ENCODE data around the gene SART3. TPM values are rescaled to one million over a fixed set of nuclear protein-coding genes. Genes with fewer than 3 reads are reported as not detected.
A peak's percentile ranks its signal among the peaks of the same experiment; 100 is the strongest.

The SART3 gene
- polyA plus RNA-seq, 1 of the 3 experiments (the other 2 are of a cell fraction), result 28.9 TPM

- Histone ChIP-seq H3K79me2 (ENCODE audit: insufficient read depth) (no peaks in the 10 kb centered on the region), H3K9ac (no peak overlapping the region), H3K27me3 (ENCODE audit: insufficient read depth) (no peaks in the 10 kb centered on the region), H3K27ac (ENCODE audit: low read depth in 2 of 2, low read length in 1 of 2) (no peak overlapping the region), H3K4me2 (no peak overlapping the region), H4K20me1 (ENCODE audit: insufficient read depth) (no peaks in the 10 kb centered on the region), H3K4me3 (ENCODE audit: low read depth in 2 of 2, low read length in 1 of 2) (no peak overlapping the region), H3K9me2 (no peaks in the 10 kb centered on the region), H3K36me3 (replicated peaks in 1 of 2; ENCODE audit: control insufficient read depth in 1 of 2, insufficient read depth in 2 of 2, low read length in 1 of 2) (no peaks in the 10 kb centered on the region), H3F3A (replicated peaks; ENCODE audit: insufficient read depth) (peaks cover 6% of the 10 kb centered on the region), H3K4me1 (ENCODE audit: control insufficient read depth in 1 of 2, insufficient read depth in 2 of 2, low read depth in 1 of 2, low read length in 1 of 2) (peaks cover 7 to 21% of the 10 kb centered on the region in 2 experiments; a peak in 3 of 4 replicates), H3K9me3 (no peaks in the 10 kb centered on the region), H2AFZ (ENCODE audit: low read depth) (no peak overlapping the region)
- ChIA-PET CTCF (interaction anchor here (1.1 to 19.2 kb wide), 4 partner anchors 10 to 340 kb away, joined by 4 to 503 read pairs (median 5); partner anchors contain the start of genes ISCU and SART3), POLR2A (interaction anchor here (1.3 kb wide), 1 partner anchor 44 kb away, joined by 3 read pairs; no protein-coding TSS in a partner anchor)
- no peak for TF ChIP-seq GATA2 (CRISPR knock-in tag; IDR thresholded peaks at IDR 0.05)
- no peak for TF ChIP-seq TCF12 (IDR thresholded peaks at IDR 0.05)
- no peak for TF ChIP-seq EZH2phosphoT487 (IDR thresholded peaks at IDR 0.05; ENCODE audit: borderline replicate concordance, low read depth)
- no peak for TF ChIP-seq NFIC (IDR thresholded peaks at IDR 0.05; ENCODE audit: borderline replicate concordance)
- no peak for TF ChIP-seq RXRA (IDR thresholded peaks at IDR 0.05; ENCODE audit: borderline replicate concordance, low read depth)
- TF ChIP-seq FOXJ3 (CRISPR knock-in tag; IDR thresholded peaks at IDR 0.05), result no peak
- TF ChIP-seq IRF3 (IDR thresholded peaks at IDR 0.05; ENCODE audit: low read depth, low read length), result no peak
- TF ChIP-seq CHD2 (IDR thresholded peaks at IDR 0.05; ENCODE audit: low read length, partially characterized antibody), result no peak
- no peak for TF ChIP-seq USF1 (IDR thresholded peaks at IDR 0.05; ENCODE audit: borderline replicate concordance, low read depth)
- 95% methylated on average over 8 of the region's 8 CpGs for WGBS (ENCODE audit: low lambda C conversion rate)
- no peak for DNase-seq
Observed at GRCh38 chr12:108610336-108610815, 49.4 kb upstream of the SART3 start.

GRCh38 chr12:108609537-108610335, 48.8 kb upstream of the SART3 start:
- CTCF ChIA-PET, result interaction anchor here (1.1 to 19.2 kb wide), 4 partner anchors 8 to 341 kb away, joined by 5 to 503 read pairs (median 34); partner anchors contain the start of genes ISCU and SART3
- no peak overlapping the region for H3K27ac ChIP-seq (ENCODE audit: low read depth in 2 of 2, low read length in 1 of 2)
- TF ChIP-seq FOXM1 (IDR thresholded peaks at IDR 0.05; ENCODE audit: low read depth) (no peak), SMC3 (IDR thresholded peaks at IDR 0.05; ENCODE audit: low read depth, low read length) (no peak), EP300 (IDR thresholded peaks at IDR 0.05; ENCODE audit: borderline replicate concordance in 1 of 2, low read depth in 1 of 2, low read length in 1 of 2) (no peak; a peak in 1 of 4 replicates), MXI1 (IDR thresholded peaks at IDR 0.05; ENCODE audit: low read depth, low read length) (peak; percentile 47; the same call in 1 of the 2 replicates), GATA2 (CRISPR knock-in tag; IDR thresholded peaks at IDR 0.05) (no peak), TAF1 (IDR thresholded peaks at IDR 0.05; ENCODE audit: borderline replicate concordance, low read depth, low read length) (no peak), FOSL2 (IDR thresholded peaks at IDR 0.05; ENCODE audit: borderline replicate concordance, low read depth) (no peak), CTCF (IDR thresholded peaks at IDR 0.05) (no peak), CHD2 (IDR thresholded peaks at IDR 0.05; ENCODE audit: low read length, partially characterized antibody) (peak; percentile 85), TCF12 (IDR thresholded peaks at IDR 0.05) (peak; percentile 88), POLR2AphosphoS5 (IDR thresholded peaks at IDR 0.05; ENCODE audit: low read depth, low read length) (no peak), RFX5 (IDR thresholded peaks at IDR 0.05; ENCODE audit: low read length) (no peak), SIN3A (IDR thresholded peaks at IDR 0.05; ENCODE audit: borderline replicate concordance, low read depth, low read length) (no peak), PBX3 (IDR thresholded peaks at IDR 0.05) (no peak), MAX (IDR thresholded peaks at IDR 0.05; ENCODE audit: low read depth) (peak; percentile 39; the same call in 1 of the 2 replicates)

More at GRCh38 chr12:108609537-108610335, 48.8 kb upstream of the SART3 start:
- Histone ChIP-seq H3K9me2 (no peaks in the 10 kb centered on the region), H3K4me1 (ENCODE audit: control insufficient read depth in 1 of 2, insufficient read depth in 2 of 2, low read depth in 1 of 2, low read length in 1 of 2) (peaks cover 7 to 21% of the 10 kb centered on the region in 2 experiments; a peak in 3 of 4 replicates), H3K9ac (no peak overlapping the region), H3K79me2 (ENCODE audit: insufficient read depth) (no peaks in the 10 kb centered on the region), H3K27me3 (ENCODE audit: insufficient read depth) (no peaks in the 10 kb centered on the region), H4K20me1 (ENCODE audit: insufficient read depth) (no peaks in the 10 kb centered on the region), H2AFZ (ENCODE audit: low read depth) (no peak overlapping the region), H3K9me3 (no peaks in the 10 kb centered on the region), H3K4me2 (no peak overlapping the region; the same call in 1 of the 2 replicates), H3K36me3 (replicated peaks in 1 of 2; ENCODE audit: control insufficient read depth in 1 of 2, insufficient read depth in 2 of 2, low read length in 1 of 2) (no peaks in the 10 kb centered on the region), H3F3A (replicated peaks; ENCODE audit: insufficient read depth) (peaks cover 10% of the 10 kb centered on the region), H3K4me3 (ENCODE audit: low read depth in 2 of 2, low read length in 1 of 2) (no peak overlapping the region)
- POLR2A ChIA-PET, result interaction anchor here (1.3 kb wide), 1 partner anchor 44 kb away, joined by 3 read pairs; no protein-coding TSS in a partner anchor
- peak; percentile 68 for DNase-seq
- WGBS (ENCODE audit: low lambda C conversion rate), result 58% methylated on average over 16 of the region's 21 CpGs
